Thyroid gland (tissue), 4 donors: Measurements from ENCODE around the gene HOXA5. TPM values are rescaled to one million over a fixed set of nuclear protein-coding genes. Genes with fewer than 3 reads are reported as not detected.

Experiments used
- DNase-seq, 2 donors: peaks; one replicate each; pipeline ENCODE4 v3.0.0-alpha.2; 2019
- H3K27ac ChIP-seq, 3 donors: fragments of 200-600 bp; sonication (generic); 1 replicate in 2 of 3; 2 replicates in 1 of 3; pipeline ENCODE4 v1.5.1; 2016 to 2019; ENCODE audit warnings: mild to moderate bottlenecking in 1 of 3, moderate library complexity in 1 of 3
- H3K27me3 ChIP-seq: fragments of 200-600 bp; sonication (generic); one replicate; pipeline ENCODE4 v1.5.1; 2019
- H3K36me3 ChIP-seq, 2 donors: fragments of 200-600 bp; sonication (generic); one replicate each; pipeline ENCODE4 v1.5.1; 2016 to 2019
- H3K4me1 ChIP-seq, 2 donors: fragments of 200-600 bp; sonication (generic); one replicate each; pipeline ENCODE4 v1.5.1; 2017 to 2019
- H3K4me3 ChIP-seq, 3 donors: fragments of 200-600 bp; sonication (generic); replicated peaks in 1 of 3; 1 replicate in 2 of 3; 2 replicates in 1 of 3; pipeline ENCODE4 v1.5.1; 2016; ENCODE audit warnings: mild to moderate bottlenecking in 1 of 3
- H3K9me3 ChIP-seq: fragments of 200-600 bp; sonication (generic); one replicate; pipeline ENCODE4 v1.5.1; 2017
- POLR2A ChIP-seq, 2 donors: fragments of 450-650 bp; IDR thresholded peaks; one replicate each; pipeline ENCODE4 v1.6.1; 2017; ENCODE audit warnings: antibody characterized with exemption in 2 of 2, mild to moderate bottlenecking in 2 of 2, moderate library complexity in 1 of 2
- WGBS, 2 donors: methylation state at CpG; one replicate each; pipeline ENCODE4 v1.1.5; 2017; 5-methylcytosine and 5-hydroxymethylcytosine counted together
- intact Hi-C: fragments of 100-400 bp; cut with DNase I; formaldehyde crosslinking; loops from one replicate; pipeline ENCODE4 v1.15.1; 2023
- total RNA-seq, 4 donors: library from RNA; depleted of rRNA; stranded (reverse); fragments of >200 nt; gene quantifications; one replicate each; pipeline ENCODE4 v1.2.3, GENCODE V29; 2016
- TF ChIP-seq, protein P1 (sequence below), 6 experiments: fragments of 200-600 bp in 3 of 6; fragments of 450-650 bp in 3 of 6; sonication (generic) in 3 of 6; IDR thresholded peaks; one replicate each; pipeline ENCODE4 v1.5.1; 2016 to 2019; ENCODE audit warnings: antibody characterized with exemption in 6 of 6, mild to moderate bottlenecking in 2 of 6, inconsistent platforms in 1 of 6, moderate library complexity in 1 of 6

Gene HOXA5
- total RNA-seq, 4 donors from 2014 or later, result 2.0 to 4.4 (median 3.3) TPM

DNA sequence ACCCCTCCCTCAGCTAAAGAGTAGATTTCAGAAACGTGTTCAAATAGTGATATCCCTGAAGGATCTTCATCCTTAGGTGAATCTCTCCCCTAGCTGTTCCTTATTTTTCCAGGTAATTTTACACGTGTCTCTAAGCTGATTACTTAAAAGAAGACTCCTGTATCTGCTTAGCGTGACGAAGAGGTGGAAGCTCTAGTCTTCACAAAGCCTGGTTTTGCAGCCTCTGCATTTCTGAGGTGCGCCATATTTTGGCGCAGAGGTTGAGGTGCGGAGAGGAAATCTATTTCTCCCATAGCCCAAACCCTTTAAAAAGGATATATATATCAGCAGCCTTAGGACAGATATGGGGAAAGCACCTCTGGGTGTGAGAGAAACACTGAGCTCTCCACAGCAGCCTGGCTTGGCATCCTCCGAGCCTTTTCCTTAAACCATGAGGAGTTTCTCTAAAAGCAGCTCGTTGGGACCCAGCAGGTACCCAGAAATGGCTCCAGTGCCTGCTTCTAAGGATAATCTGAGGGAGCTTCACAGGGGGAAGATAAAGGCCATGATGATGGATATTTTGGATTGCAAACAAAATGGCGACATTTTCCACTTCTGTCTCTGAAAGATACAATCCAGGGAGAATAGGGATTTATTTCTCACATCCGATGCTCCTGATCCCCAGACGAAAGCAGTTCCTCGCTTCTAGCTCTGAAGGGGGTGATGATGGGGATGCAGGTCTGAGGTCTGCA, 38.0 kb downstream of the HOXA5 start:
- WGBS, 2 donors, result 21 to 38% methylated on average over 13 of the region's 13 CpGs
- peaks cover 43% of the 10 kb centered on the region for H3K27me3 ChIP-seq
- DNase-seq, result no peak
- intact Hi-C loops, result no loop called here
- peak overlapping the region; percentile 39 to 93 (median 82) for H3K27ac ChIP-seq
- H3K4me1 ChIP-seq, result peaks cover 0 to 9% of the 10 kb centered on the region in 2 donors
- H3K36me3 ChIP-seq, result no peaks in the 10 kb centered on the region
- H3K9me3 ChIP-seq, result no peaks in the 10 kb centered on the region
- no peak overlapping the region for H3K4me3 ChIP-seq
- TF ChIP-seq POLR2A (IDR thresholded peaks at IDR 0.05), result no peak
- TF ChIP-seq, protein P1, sequence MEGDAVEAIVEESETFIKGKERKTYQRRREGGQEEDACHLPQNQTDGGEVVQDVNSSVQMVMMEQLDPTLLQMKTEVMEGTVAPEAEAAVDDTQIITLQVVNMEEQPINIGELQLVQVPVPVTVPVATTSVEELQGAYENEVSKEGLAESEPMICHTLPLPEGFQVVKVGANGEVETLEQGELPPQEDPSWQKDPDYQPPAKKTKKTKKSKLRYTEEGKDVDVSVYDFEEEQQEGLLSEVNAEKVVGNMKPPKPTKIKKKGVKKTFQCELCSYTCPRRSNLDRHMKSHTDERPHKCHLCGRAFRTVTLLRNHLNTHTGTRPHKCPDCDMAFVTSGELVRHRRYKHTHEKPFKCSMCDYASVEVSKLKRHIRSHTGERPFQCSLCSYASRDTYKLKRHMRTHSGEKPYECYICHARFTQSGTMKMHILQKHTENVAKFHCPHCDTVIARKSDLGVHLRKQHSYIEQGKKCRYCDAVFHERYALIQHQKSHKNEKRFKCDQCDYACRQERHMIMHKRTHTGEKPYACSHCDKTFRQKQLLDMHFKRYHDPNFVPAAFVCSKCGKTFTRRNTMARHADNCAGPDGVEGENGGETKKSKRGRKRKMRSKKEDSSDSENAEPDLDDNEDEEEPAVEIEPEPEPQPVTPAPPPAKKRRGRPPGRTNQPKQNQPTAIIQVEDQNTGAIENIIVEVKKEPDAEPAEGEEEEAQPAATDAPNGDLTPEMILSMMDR (IDR thresholded peaks at IDR 0.05), result no peak

DNA sequence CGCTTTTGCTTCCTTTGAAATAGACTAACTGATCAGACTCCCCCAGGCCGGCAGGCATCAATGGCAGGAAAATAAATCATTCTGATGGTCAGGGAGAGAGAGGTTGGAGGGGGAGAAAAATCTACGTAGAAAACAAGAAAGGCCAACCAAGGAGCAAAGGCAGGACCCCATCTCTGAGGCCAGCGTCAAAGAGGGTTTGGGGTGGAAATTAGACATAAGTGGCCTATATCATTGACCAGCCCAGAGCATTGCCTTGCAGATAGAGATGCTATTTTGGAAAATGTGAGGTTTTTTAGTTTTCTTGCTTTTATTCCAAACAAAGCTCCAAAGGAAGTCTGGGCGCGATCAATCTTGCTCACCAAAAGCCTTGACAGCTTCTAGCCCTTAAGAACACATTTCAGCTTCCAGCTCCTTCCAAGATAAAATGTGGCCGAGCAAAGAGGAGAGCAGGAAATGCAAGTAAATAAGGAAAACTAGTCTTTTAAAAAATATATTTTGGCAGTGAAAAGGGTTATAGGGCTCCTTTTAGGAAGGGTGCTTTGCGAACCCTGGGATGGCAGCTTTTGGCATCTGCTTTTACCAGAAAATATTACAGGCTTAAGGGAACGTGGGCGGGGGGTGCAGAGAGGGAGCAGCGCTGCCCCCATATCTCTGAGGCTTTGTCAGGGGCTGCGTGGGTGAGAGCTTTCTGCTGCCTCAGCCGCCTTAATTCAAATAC, 39.0 kb downstream of the HOXA5 start:
- H3K27me3 ChIP-seq, result peaks cover 48% of the 10 kb centered on the region
- H3K4me1 ChIP-seq, result peaks cover 0 to under 1% of the 10 kb centered on the region in 2 donors
- no peaks in the 10 kb centered on the region for H3K36me3 ChIP-seq
- H3K27ac ChIP-seq, result peak overlapping the region; percentile 53 to 83 (median 54)
- no peak for DNase-seq
- TF ChIP-seq, protein P1 (IDR thresholded peaks at IDR 0.05), result no peak
- TF ChIP-seq POLR2A (IDR thresholded peaks at IDR 0.05), result no peak
- intact Hi-C loops, result no loop called here
- WGBS, 2 donors, result 14 to 22% methylated on average over 13 of the region's 13 CpGs
- H3K9me3 ChIP-seq, result no peaks in the 10 kb centered on the region
- H3K4me3 ChIP-seq, result no peak overlapping the region

DNA sequence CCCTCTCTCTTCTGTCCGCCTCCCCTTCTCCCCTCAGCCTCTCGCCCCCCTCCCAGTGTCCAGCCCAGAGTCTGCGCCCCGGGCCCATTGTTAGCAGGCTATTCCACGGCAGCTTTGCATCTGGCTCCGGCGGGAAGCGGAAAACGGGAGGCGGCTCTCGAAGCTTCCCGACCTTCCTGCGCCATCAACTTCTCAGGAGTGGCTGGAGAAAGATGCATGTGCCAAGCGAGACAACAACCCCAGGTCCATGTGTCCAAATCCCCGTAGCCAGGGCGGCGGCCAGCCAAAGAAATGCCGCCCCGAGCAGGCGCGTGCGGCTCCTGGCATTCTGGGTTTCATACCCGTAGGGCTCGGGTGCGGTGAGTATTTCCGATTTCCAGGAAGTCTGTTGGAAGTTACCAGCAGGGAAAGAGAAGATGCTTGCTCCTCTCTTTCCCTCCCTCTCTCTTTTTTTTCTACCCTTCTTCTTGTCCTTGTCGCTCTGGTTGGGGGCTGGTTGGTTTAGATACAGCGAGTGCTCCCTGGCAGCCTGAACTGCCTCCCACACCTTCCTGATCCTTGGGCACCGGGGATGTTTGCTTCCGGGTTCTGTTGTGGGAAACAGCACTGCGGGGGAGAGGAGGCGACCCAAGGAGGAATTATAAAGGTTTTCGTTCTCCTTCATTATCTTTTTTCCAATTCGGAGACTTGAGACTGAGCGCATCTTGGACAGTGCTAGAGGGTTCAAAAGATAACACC, 39.8 kb downstream of the HOXA5 start:
- no peaks in the 10 kb centered on the region for H3K4me1 ChIP-seq
- H3K9me3 ChIP-seq, result no peaks in the 10 kb centered on the region
- no peaks in the 10 kb centered on the region for H3K36me3 ChIP-seq
- 7 to 10% methylated on average over 35 of the region's 35 CpGs for WGBS, 2 donors
- intact Hi-C loops, result no loop called here
- TF ChIP-seq POLR2A (IDR thresholded peaks at IDR 0.05), result peak in 1 of 2 donors; percentile 7
- TF ChIP-seq, protein P1 (IDR thresholded peaks at IDR 0.05), result no peak
- peak overlapping the region; percentile 53 to 83 (median 54) for H3K27ac ChIP-seq
- H3K27me3 ChIP-seq, result peaks cover 51% of the 10 kb centered on the region
- H3K4me3 ChIP-seq, result no peak overlapping the region
- DNase-seq, result no peak

DNA sequence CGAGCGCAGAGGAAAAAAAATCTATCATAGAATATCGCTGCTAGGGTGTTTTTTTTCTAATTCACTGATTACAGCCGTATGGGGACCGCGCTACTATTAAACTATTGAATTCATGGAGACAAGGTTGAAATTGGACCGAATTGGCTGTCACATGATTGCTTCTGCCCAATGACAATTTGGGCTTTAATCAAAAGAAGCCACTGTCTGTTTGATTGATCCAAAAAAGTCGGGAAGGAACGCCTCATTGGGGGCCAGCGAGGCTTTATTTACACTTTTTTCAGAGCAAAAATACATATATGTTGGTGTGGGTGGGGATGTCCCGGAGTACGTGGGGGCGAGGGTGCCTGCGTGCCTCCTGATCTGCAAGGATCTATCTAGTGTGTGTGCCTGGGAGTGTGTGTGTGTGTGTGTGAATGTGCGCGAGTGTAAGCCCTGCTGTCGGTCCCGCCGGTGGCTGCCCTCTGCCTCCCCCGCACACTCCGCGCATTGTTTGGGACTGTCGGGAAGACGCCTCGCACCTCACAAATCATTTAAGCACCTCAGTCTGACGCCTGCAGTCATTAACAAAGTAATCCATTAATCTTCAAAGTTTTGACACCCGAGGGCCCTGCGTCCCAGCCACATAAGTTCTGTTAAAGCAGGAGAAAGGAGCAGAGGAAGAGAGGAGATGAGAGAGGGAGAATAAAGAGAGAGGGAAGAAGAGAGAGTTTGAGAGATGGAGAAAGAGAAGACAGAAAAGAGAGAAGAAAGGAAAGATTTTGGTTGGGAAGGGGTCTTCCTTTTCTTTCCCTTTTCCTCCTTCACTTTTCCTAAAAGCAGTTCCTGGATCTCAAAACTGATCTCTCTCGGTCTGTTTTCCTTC, 40.7 kb downstream of the HOXA5 start, which contains the start of gene HOXA2:
HOXA2 (minus strand) TSS at position 103 of the 862 bp plus-strand sequence. CDS start 183 bp downstream, outside the sequence.
- peaks cover 48% of the 10 kb centered on the region for H3K27me3 ChIP-seq
- peak within 1 kb of the TSS; percentile 53 to 83 (median 54) for H3K27ac ChIP-seq
- peak within 1 kb of the TSS in 1 of 3 donors; percentile 18 for H3K4me3 ChIP-seq
- 10% methylated on average over 27 to 29 of the region's 29 CpGs for WGBS, 2 donors
- no peaks in the 10 kb centered on the region for H3K9me3 ChIP-seq
- TF ChIP-seq, protein P1 (IDR thresholded peaks at IDR 0.05), result no peak
- TF ChIP-seq POLR2A (IDR thresholded peaks at IDR 0.05), result peak in 1 of 2 donors; percentile 37
- H3K36me3 ChIP-seq, result no peaks in the 10 kb centered on the region
- intact Hi-C loops, result no loop called here
- DNase-seq, result no peak
- no peaks in the 10 kb centered on the region for H3K4me1 ChIP-seq
